Measurements from ENCODE around the gene AOPEP. TPM values are rescaled to one million over a fixed set of nuclear protein-coding genes. Genes with fewer than 3 reads are reported as not detected.

Gene AOPEP
- polyA plus RNA-seq, 6 donors from 2014 or later = 5.2 to 11.8 (median 8.2) TPM

DNA sequence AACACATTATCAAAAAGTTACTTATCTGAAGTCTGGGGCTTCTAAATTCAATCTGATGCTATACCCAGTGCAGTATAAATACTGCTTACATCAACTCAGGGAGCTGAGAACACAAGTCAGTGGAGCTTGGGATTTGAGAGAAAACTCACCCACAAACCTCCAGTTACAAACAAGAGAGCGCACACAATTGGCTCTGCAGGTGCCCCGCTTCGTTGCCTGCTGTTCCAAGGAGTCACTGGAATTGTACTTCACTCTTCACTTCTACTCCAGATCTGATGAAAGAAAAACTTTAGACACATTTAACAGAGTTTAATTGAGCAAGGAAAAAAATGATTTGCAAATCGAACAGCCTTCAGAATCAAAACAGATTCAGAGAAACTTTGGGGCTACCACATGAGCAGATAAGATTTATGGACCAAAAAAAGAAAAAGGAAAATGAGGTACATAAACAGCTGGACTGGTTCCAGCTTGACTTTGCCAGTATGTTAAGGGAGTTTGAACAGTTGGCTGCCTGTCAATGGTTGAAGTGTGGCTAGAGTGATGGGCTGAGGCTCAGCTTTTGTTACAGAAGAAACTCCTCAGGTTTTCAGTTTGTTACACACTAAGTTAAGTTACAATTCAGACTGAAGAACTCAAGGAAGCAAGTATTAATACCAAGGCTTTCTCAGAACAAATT lies 156.6 kb downstream of the AOPEP start:
- H3K36me3 Mint-ChIP-seq = peaks cover 0 to 4% of the 10 kb centered on the region in 2 donors
- no peaks in the 10 kb centered on the region for H3K27me3 Mint-ChIP-seq
- no peak overlapping the region for H3K4me3 Mint-ChIP-seq
- peak overlapping the region; percentile 24 to 93 (median 87) for H3K27ac Mint-ChIP-seq
- H3K4me1 Mint-ChIP-seq = peaks cover 9 to 24% (median 19%) of the 10 kb centered on the region in 3 donors
- peaks cover 0 to 2% (median 0%) of the 10 kb centered on the region in 7 donors for H3K9me3 Mint-ChIP-seq
- DNase-seq (no peak), ATAC-seq (ENCODE audit: low read depth in 2 of 2) (no peak)

GRCh38 chr9:94885854-94886447 lies 159.5 kb downstream of the AOPEP start:
- peaks cover 6 to 20% (median 19%) of the 10 kb centered on the region in 3 donors for H3K4me1 Mint-ChIP-seq
- peak overlapping the region in 1 of 6 donors; percentile 29 for H3K27ac Mint-ChIP-seq
- H3K27me3 Mint-ChIP-seq = no peaks in the 10 kb centered on the region
- no peak overlapping the region for H3K4me3 Mint-ChIP-seq
- H3K36me3 Mint-ChIP-seq = peaks cover 8 to 9% of the 10 kb centered on the region in 2 donors
- no peak for ATAC-seq (ENCODE audit: low read depth in 2 of 2)
- DNase-seq = no peak
- peaks cover 3 to 15% (median 7%) of the 10 kb centered on the region in 7 donors for H3K9me3 Mint-ChIP-seq

DNA sequence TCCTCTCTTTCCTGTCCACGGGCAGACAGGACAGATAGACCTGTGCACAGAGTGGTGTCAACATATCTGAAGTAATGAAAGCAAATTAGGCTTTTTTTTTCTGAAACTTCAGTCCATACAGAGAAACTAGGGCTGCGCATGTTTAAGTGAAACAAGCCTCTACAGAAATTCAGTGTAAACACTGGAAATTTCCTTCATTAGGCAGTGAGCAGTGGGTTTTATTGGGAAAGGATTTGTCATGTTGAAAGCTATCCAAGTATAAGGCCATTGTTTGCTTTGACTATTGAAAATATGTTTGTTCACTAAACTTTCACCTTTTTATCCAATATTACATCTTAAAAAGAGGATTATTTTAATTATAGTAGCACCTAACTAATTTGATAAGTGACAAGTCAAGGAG lies 161.2 kb downstream of the AOPEP start:
- peaks cover 4 to 6% (median 4%) of the 10 kb centered on the region in 3 donors for H3K4me1 Mint-ChIP-seq
- H3K27me3 Mint-ChIP-seq = no peaks in the 10 kb centered on the region
- no peak overlapping the region for H3K27ac Mint-ChIP-seq
- ATAC-seq (ENCODE audit: low read depth in 2 of 2) (no peak), DNase-seq (no peak)
- H3K36me3 Mint-ChIP-seq = peaks cover 15 to 25% of the 10 kb centered on the region in 2 donors
- no peak overlapping the region for H3K4me3 Mint-ChIP-seq
- peaks cover 5 to 25% (median 12%) of the 10 kb centered on the region in 7 donors for H3K9me3 Mint-ChIP-seq

DNA sequence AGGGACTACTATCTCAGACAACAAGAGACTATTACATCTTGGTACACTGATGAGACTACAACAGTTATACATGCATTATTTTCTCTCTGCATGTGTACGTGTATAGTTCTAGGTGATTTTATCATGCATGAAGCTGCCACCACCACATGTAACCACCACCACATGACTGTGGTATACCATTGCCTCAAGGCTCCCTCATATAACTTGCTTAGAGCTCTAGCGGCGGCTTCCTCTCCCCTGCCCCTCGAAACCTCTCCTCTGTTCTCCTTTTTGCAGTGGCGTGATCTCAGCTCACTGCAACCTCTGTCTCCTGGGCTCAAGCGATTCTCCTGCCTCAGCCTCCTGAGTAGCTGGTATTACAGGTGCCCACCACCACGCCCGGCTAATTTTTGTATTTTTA lies 162.3 kb downstream of the AOPEP start:
- Mint-ChIP-seq H3K36me3 (peaks cover 15 to 25% of the 10 kb centered on the region in 2 donors), H3K27ac (peak overlapping the region in 2 of 6 donors; percentile 41 to 43), H3K27me3 (no peaks in the 10 kb centered on the region), H3K4me1 (peaks cover 0 to 6% (median 4%) of the 10 kb centered on the region in 3 donors), H3K9me3 (peaks cover 5 to 25% (median 12%) of the 10 kb centered on the region in 7 donors), H3K4me3 (no peak overlapping the region)
- DNase-seq = no peak
- ATAC-seq (ENCODE audit: low read depth in 2 of 2) = peak; percentile 49 to 90

DNA sequence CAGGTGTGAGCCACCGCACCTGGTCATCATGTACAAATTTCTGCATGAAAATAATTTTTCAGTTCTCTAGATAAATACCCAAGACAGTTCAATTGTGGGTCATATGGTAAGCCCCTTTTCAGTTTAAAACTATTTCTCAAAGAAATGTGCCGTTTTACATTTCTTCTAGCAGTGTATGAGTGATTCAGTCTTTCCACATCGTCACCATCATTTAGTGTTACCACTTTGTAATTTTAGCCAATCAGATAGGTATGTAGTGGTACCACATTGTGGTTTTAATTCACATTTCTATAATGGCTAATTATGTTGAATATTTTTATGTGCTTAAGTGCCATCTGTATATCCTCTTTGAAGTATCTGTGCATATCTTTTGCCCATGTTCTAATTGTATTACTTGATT lies 163.1 kb downstream of the AOPEP start:
- ATAC-seq (ENCODE audit: low read depth in 2 of 2) = no peak
- H3K27ac Mint-ChIP-seq = no peak overlapping the region
- peaks cover 0 to 6% (median 4%) of the 10 kb centered on the region in 3 donors for H3K4me1 Mint-ChIP-seq
- peaks cover 5 to 25% (median 12%) of the 10 kb centered on the region in 7 donors for H3K9me3 Mint-ChIP-seq
- H3K27me3 Mint-ChIP-seq = no peaks in the 10 kb centered on the region
- DNase-seq = no peak
- no peak overlapping the region for H3K4me3 Mint-ChIP-seq
- H3K36me3 Mint-ChIP-seq = peaks cover 15 to 25% of the 10 kb centered on the region in 2 donors

DNA sequence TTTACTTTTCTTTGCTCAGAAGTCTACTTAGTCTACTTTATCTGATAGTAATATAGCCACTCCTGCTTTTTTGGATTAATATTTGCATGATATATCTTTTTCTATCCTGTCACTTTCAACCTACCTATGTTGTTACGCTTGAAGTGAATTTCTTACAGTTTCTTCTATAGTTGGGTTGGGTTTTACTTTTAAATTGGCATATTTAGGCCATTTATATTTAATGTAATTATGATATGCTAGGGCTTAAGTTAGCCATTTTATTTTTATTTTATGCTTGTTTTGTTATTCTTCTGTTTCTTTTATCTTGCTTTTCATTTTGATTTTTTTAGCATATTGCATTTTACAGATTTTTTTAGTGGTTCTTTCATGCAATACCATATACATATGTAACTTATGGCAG lies 164.7 kb downstream of the AOPEP start:
- Mint-ChIP-seq H3K27ac (no peak overlapping the region), H3K4me1 (peaks cover 0 to 6% (median 4%) of the 10 kb centered on the region in 3 donors), H3K27me3 (no peaks in the 10 kb centered on the region), H3K4me3 (no peak overlapping the region), H3K36me3 (peaks cover 15 to 25% of the 10 kb centered on the region in 2 donors), H3K9me3 (peaks cover 5 to 25% (median 12%) of the 10 kb centered on the region in 7 donors)
- ATAC-seq (ENCODE audit: low read depth in 2 of 2) (no peak), DNase-seq (no peak)

DNA sequence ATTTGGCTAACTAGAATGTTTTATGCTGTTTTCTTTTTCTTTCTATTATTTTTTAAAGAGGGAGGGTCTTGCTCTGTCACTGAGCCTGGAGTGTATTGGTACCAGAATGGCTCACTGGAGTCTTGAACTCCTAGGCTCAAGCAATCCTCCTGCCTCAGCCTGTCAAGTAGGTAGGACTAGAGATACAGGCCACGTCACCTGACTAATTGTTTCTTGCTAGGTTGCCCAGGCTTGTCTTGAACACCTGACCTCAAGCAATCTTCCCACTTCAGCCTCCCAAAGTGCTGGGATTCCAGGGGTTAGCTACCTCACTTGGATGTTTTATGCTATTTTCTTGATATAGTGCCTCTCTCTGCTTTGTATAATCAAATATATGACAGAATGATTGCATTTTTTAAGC lies 166.2 kb downstream of the AOPEP start:
- no peak for DNase-seq
- no peak overlapping the region for H3K4me3 Mint-ChIP-seq

DNA sequence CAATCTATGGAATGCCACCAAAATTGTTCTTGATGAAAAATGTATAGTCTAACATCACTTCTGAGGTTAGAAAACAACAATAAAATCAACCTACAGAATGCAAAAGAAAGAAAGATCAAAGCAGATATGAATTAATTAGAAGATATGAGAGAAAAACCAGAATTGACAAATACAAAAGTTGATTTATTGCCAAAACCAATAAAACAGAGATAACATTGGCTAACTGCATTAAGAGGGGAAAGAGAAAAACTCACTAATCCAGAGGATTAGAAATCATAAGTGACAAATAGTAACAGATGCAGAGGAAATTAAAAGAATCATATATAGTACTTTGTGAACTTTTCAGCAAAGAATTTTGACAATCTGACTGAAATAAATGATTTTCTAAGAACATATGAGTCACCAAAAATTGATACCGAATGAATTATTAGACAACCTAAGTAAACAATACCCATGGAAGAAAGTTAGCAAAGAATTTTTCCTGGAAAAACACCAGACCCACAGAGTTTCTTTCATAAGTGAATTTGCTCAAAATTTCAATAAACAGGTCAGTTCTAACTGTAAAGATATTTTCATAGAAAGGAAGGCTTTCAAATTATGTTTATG lies 167.7 kb downstream of the AOPEP start:
- peaks cover 15 to 25% of the 10 kb centered on the region in 2 donors for H3K36me3 Mint-ChIP-seq
- ATAC-seq (ENCODE audit: low read depth in 2 of 2) (no peak), DNase-seq (no peak)
- peaks cover 3 to 18% (median 11%) of the 10 kb centered on the region in 7 donors for H3K9me3 Mint-ChIP-seq
- peaks cover 0 to 4% (median 0%) of the 10 kb centered on the region in 3 donors for H3K4me1 Mint-ChIP-seq
- H3K27me3 Mint-ChIP-seq = no peaks in the 10 kb centered on the region
- peak overlapping the region in 2 of 6 donors; percentile 1 to 23 for H3K27ac Mint-ChIP-seq
- H3K4me3 Mint-ChIP-seq = no peak overlapping the region

More for the DNA sequence above, 166.2 kb downstream of the AOPEP start:
- Mint-ChIP-seq H3K9me3 (peaks cover 5 to 25% (median 12%) of the 10 kb centered on the region in 7 donors), H3K4me1 (peaks cover 0 to 6% (median 4%) of the 10 kb centered on the region in 3 donors), H3K27me3 (no peaks in the 10 kb centered on the region), H3K36me3 (peaks cover 15 to 25% of the 10 kb centered on the region in 2 donors), H3K27ac (peak overlapping the region in 1 of 6 donors; percentile 8)
- ATAC-seq (ENCODE audit: low read depth in 2 of 2) = no peak

GRCh38 chr9:94895668-94896067 lies 169.2 kb downstream of the AOPEP start:
- Mint-ChIP-seq H3K27ac (peak overlapping the region in 2 of 6 donors; percentile 6 to 30), H3K27me3 (no peaks in the 10 kb centered on the region), H3K36me3 (peaks cover 13 to 19% of the 10 kb centered on the region in 2 donors), H3K9me3 (peaks cover 1 to 15% (median 9%) of the 10 kb centered on the region in 7 donors), H3K4me3 (no peak overlapping the region), H3K4me1 (peaks cover 0 to 4% (median 0%) of the 10 kb centered on the region in 3 donors)
- no peak for DNase-seq
- ATAC-seq (ENCODE audit: low read depth in 2 of 2) = no peak

GRCh38 chr9:94896512-94896911 lies 170.0 kb downstream of the AOPEP start:
- peaks cover 10 to 14% of the 10 kb centered on the region in 2 donors for H3K36me3 Mint-ChIP-seq
- no peaks in the 10 kb centered on the region for H3K27me3 Mint-ChIP-seq
- no peak overlapping the region for H3K27ac Mint-ChIP-seq
- DNase-seq (no peak), ATAC-seq (ENCODE audit: low read depth in 2 of 2) (no peak)
- H3K4me3 Mint-ChIP-seq = no peak overlapping the region
- peaks cover 0 to 4% (median 0%) of the 10 kb centered on the region in 3 donors for H3K4me1 Mint-ChIP-seq
- H3K9me3 Mint-ChIP-seq = peaks cover 0 to 6% (median 3%) of the 10 kb centered on the region in 7 donors

- no peak for ATAC-seq (ENCODE audit: low read depth in 2 of 2)
- H3K9me3 Mint-ChIP-seq = no peaks in the 10 kb centered on the region
- DNase-seq = no peak
- peak overlapping the region in 1 of 6 donors; percentile 3 for H3K27ac Mint-ChIP-seq
- H3K4me1 Mint-ChIP-seq = no peaks in the 10 kb centered on the region
- H3K4me3 Mint-ChIP-seq = no peak overlapping the region
- H3K27me3 Mint-ChIP-seq = no peaks in the 10 kb centered on the region
- H3K36me3 Mint-ChIP-seq = peaks cover 0 to 11% of the 10 kb centered on the region in 2 donors
Measured at GRCh38 chr9:94899464-94900221, 173.1 kb downstream of the AOPEP start.

GRCh38 chr9:94900222-94901018 lies 173.9 kb downstream of the AOPEP start:
- H3K27me3 Mint-ChIP-seq = no peaks in the 10 kb centered on the region
- H3K4me3 Mint-ChIP-seq = no peak overlapping the region
- H3K36me3 Mint-ChIP-seq = peaks cover 0 to 11% of the 10 kb centered on the region in 2 donors
- peak overlapping the region in 3 of 6 donors; percentile 12 to 41 (median 39) for H3K27ac Mint-ChIP-seq
- DNase-seq (no peak), ATAC-seq (ENCODE audit: low read depth in 2 of 2) (no peak)
- H3K9me3 Mint-ChIP-seq = no peaks in the 10 kb centered on the region
- H3K4me1 Mint-ChIP-seq = no peaks in the 10 kb centered on the region
